Esophagus muscularis mucosa (tissue), 3 donors: ENCODE results near the gene CSF2RB.

Source experiments
- CTCF ChIP-seq, 3 experiments: fragments of 200-600 bp in 2 of 3; fragments of 450-650 bp in 1 of 3; sonication (generic) in 2 of 3; IDR thresholded peaks; one replicate each; pipeline ENCODE4 v1.5.1; 2017 to 2019; ENCODE audit warnings: antibody characterized with exemption in 3 of 3, mild to moderate bottlenecking in 2 of 3, moderate library complexity in 1 of 3
- POLR2A ChIP-seq: fragments of 450-650 bp; IDR thresholded peaks from one replicate; pipeline ENCODE4 v1.6.1; 2017; ENCODE audit warnings: antibody characterized with exemption, moderate library complexity, mild to moderate bottlenecking, low read depth
- POLR2AphosphoS5 ChIP-seq, 2 donors: sonication (generic); formaldehyde crosslinking; IDR thresholded peaks; one replicate each; pipeline ENCODE4 v1.6.1; 2017; ENCODE audit warnings: antibody characterized with exemption in 2 of 2

DNA sequence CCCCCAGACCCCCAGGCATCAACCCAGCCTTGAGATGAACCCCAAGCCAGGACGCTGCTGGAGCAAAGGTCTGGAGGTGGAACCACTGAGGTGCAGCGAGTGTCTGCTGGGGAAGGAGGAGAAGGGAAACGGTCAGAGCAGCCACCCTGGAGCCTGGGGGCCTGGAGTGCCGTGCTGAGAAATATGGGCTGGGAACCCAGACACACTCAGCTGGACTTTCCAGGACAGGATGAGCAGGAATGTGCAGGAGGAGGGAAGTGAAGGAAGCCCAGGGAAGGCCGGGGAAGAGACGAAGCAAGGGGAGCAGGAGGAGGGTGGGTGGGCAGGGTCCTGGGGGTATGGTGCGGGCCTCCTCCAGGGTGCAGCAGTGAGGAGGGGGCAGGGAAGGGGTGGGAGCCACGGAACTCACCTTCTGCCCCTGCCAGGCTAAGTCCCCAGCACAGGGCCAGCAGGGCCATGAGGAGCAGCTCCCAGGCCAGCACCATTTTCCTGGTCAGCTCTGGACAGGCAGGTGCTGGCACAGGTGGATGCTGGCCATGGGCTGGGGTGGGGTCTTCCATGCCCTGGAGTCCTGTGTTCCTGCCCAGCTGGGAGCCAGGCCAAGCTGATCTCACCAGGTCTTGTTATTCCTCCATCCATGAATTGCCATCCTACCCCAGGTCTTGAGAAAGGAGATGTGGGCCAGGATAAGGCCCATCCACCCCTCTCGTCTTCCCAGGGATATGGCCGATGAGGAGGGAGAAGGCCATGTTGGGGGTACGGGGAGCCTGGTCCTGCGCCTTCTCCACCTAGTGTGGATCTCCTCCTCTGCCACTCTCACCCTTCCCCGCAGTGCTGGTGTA lies 40.0 kb downstream of the CSF2RB start:
- TF ChIP-seq CTCF (IDR thresholded peaks at IDR 0.05), result no peak
- TF ChIP-seq POLR2A, result no peak
- no peak for TF ChIP-seq POLR2AphosphoS5 (IDR thresholded peaks at IDR 0.05)
